Measurements from ENCODE around the gene AP3S1. TPM values are rescaled to one million over a fixed set of nuclear protein-coding genes. Genes with fewer than 3 reads are reported as not detected.

The AP3S1 gene
- total RNA-seq, 4 donors from 2014 or later, result 31.8 to 87.2 (median 60.8) TPM

DNA sequence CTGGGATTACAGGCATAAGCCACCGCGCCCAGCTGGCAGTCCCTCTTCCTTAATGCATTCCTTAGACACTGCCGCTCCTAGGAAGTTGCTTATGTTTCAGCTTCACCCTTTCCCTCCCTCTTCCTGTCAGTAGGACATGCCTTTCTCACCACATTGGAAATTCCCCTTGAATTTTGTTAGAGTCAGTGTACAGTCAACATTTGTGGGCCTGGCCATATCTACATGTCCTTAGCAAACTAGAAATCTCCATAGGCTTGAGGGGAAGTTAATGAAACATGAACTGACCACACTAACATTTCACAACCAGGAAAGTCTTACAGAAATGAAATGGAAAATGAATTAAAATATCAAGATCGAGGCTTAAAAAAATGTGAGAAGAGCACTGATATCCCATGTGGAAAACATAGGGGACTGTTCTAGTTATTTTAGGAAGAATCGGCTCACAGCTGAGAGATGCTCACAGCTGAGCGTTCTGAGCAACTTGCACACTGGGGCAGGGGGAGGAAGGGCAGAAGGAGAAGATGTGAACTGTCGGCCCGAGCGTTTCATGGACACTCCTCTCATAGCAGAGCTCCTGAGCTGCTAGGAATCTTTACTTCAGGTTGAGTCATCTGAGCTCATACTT is 99.4 kb downstream of the AP3S1 start:
- H3K36me3 ChIP-seq, result no peaks in the 10 kb centered on the region
- TF ChIP-seq CTCF (IDR thresholded peaks at IDR 0.05) (no peak), POLR2A (IDR thresholded peaks at IDR 0.05) (no peak)
- no peaks in the 10 kb centered on the region for H3K4me1 ChIP-seq

GRCh38 chr5:115944501-115944900 is 102.8 kb downstream of the AP3S1 start:
- Histone ChIP-seq H3K27me3 (no peaks in the 10 kb centered on the region), H3K4me1 (no peaks in the 10 kb centered on the region), H3K36me3 (no peaks in the 10 kb centered on the region), H3K9me3 (no peaks in the 10 kb centered on the region), H3K27ac (no peak overlapping the region), H3K4me3 (no peak overlapping the region)
- no peak for DNase-seq
- intact Hi-C loops (cut with DNase I; ENCODE audit: low total_unique reads), result no loop called here
- TF ChIP-seq POLR2A (IDR thresholded peaks at IDR 0.05) (no peak), CTCF (IDR thresholded peaks at IDR 0.05) (no peak)

More for the DNA sequence above, 99.4 kb downstream of the AP3S1 start:
- no peak for DNase-seq
- no peaks in the 10 kb centered on the region for H3K27me3 ChIP-seq
- no peak overlapping the region for H3K4me3 ChIP-seq
- H3K27ac ChIP-seq, result no peak overlapping the region
- H3K9me3 ChIP-seq, result no peaks in the 10 kb centered on the region
- intact Hi-C loops (cut with DNase I; ENCODE audit: low total_unique reads), result no loop called here

- no peaks in the 10 kb centered on the region for H3K36me3 ChIP-seq
- no peaks in the 10 kb centered on the region for H3K27me3 ChIP-seq
- DNase-seq, result no peak
- no peaks in the 10 kb centered on the region for H3K9me3 ChIP-seq
- intact Hi-C loops (cut with DNase I; ENCODE audit: low total_unique reads), result no loop called here
- H3K4me3 ChIP-seq, result no peak overlapping the region
- H3K4me1 ChIP-seq, result no peaks in the 10 kb centered on the region
- TF ChIP-seq CTCF (IDR thresholded peaks at IDR 0.05) (no peak), POLR2A (IDR thresholded peaks at IDR 0.05) (no peak)
- H3K27ac ChIP-seq, result no peak overlapping the region
Measured at GRCh38 chr5:115946655-115947054, 104.9 kb downstream of the AP3S1 start.

DNA sequence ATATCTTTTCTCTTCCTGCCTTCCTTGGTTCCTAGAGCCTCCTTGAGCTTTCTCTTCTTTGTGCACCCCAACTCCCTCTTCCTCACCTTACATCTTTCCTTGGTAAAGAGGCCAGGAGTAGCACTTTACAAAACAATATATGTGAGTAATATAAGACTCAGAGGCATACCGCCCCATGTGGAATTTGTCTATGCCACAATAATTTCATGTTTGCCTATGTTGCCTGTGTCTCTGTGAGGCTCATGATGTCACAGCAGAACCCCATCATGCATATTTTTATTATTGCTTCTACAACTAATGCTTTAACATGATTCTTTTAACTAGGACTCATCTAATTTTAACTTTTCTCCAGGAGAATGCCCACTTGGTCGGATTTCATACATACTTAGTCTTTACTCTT is 105.5 kb downstream of the AP3S1 start:
- no peak overlapping the region for H3K4me3 ChIP-seq
- H3K36me3 ChIP-seq, result no peaks in the 10 kb centered on the region
- DNase-seq, result no peak
- TF ChIP-seq POLR2A (IDR thresholded peaks at IDR 0.05) (no peak), CTCF (IDR thresholded peaks at IDR 0.05) (no peak)
- no peaks in the 10 kb centered on the region for H3K27me3 ChIP-seq
- no peak overlapping the region for H3K27ac ChIP-seq
- no peaks in the 10 kb centered on the region for H3K9me3 ChIP-seq
- H3K4me1 ChIP-seq, result no peaks in the 10 kb centered on the region
- intact Hi-C loops (cut with DNase I; ENCODE audit: low total_unique reads), result no loop called here

- no peak overlapping the region for H3K4me3 ChIP-seq
- no peaks in the 10 kb centered on the region for H3K4me1 ChIP-seq
- H3K36me3 ChIP-seq, result no peaks in the 10 kb centered on the region
- H3K9me3 ChIP-seq, result no peaks in the 10 kb centered on the region
- H3K27me3 ChIP-seq, result no peaks in the 10 kb centered on the region
- TF ChIP-seq CTCF (IDR thresholded peaks at IDR 0.05) (no peak), POLR2A (IDR thresholded peaks at IDR 0.05) (no peak)
- H3K27ac ChIP-seq, result no peak overlapping the region
- intact Hi-C loops (cut with DNase I; ENCODE audit: low total_unique reads), result no loop called here
- DNase-seq, result no peak
Measured at GRCh38 chr5:115948091-115948534, 106.4 kb downstream of the AP3S1 start.

Measured in uterus (tissue), 4 donors.